Activated CD4-positive, alpha-beta memory T cell treated with anti-CD3 and anti-CD28 coated beads, Interleukin-2, amount 10 ng/mL, durations not matched to agents 7 days and 5 days (primary cell): ENCODE results near the gene CACNB2. TPM values are rescaled to one million over a fixed set of nuclear protein-coding genes. Genes with fewer than 3 reads are reported as not detected.

ENCODE experiments used
- CTCF ChIA-PET: fragments of 350-600 bp; sonication (Branson Sonifier 250); formaldehyde crosslinking; loops from one replicate; lab custom pipeline; 2021; ENCODE audit warnings: antibody characterized with exemption, inconsistent platforms; lab: Charles Lee
- POLR2A ChIA-PET: fragments of 350-600 bp; sonication (Branson Sonifier 250); formaldehyde crosslinking; loops from one replicate; lab custom pipeline; 2021; ENCODE audit warnings: antibody characterized with exemption; lab: Charles Lee
- DNase-seq: peaks from one replicate; pipeline ENCODE4 v3.0.0-alpha.2; 2020
- H3K27ac Mint-ChIP-seq: one replicate; pipeline ENCODE4 v1.8.0; 2021; ENCODE audit warnings: mild to moderate bottlenecking, mixed read lengths
- H3K27me3 Mint-ChIP-seq: one replicate; pipeline ENCODE4 v1.8.0; 2021; ENCODE audit warnings: mixed read lengths
- H3K36me3 Mint-ChIP-seq: one replicate; pipeline ENCODE4 v1.8.0; 2021; ENCODE audit warnings: low read depth, mixed read lengths
- H3K4me1 Mint-ChIP-seq: one replicate; pipeline ENCODE4 v1.8.0; 2021; ENCODE audit warnings: mixed read lengths
- H3K4me3 Mint-ChIP-seq: one replicate; pipeline ENCODE4 v1.8.0; 2021; ENCODE audit warnings: mild to moderate bottlenecking, mixed read lengths
- H3K9me3 Mint-ChIP-seq: one replicate; pipeline ENCODE4 v1.8.0; 2021; ENCODE audit warnings: mixed read lengths
- total RNA-seq, 2 experiments: library from RNA; stranded (reverse); gene quantifications; one replicate each; pipeline ENCODE4 v1.2.3, GENCODE V29; 2021

Gene CACNB2
- total RNA-seq, 2 experiments from 2014 or later, result not detected

DNA sequence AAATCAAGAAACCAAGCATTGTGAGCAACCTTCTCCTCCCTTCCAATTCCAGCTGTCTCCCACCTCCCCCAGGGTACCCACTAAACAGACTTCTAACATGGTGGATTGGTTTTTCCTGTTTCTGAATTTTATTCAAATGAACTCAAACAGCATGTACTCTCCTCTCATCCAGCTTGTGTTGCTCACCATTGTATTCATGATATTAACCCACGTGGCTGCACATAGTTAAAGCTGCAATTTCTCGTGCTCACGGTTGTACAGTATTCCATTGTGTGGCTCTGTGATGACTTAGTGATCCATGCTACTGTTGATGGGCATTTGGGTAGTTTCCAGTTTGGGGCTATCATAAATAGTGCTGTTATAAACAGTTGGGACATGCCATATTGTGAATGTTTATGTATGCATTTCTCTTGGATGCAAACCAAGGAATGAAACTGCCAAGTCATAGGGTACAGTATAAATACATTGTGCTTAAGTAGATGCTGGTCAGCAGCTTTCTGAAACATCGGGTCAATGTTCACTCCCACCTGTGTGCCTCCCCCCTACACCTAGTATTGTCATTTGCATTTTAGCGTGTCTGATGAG lies 124.3 kb downstream of the CACNB2 start:
- Mint-ChIP-seq H3K4me3 (no peak overlapping the region), H3K9me3 (no peaks in the 10 kb centered on the region), H3K27me3 (no peaks in the 10 kb centered on the region), H3K4me1 (no peaks in the 10 kb centered on the region), H3K36me3 (no peaks in the 10 kb centered on the region), H3K27ac (no peak overlapping the region)
- ChIA-PET POLR2A (no interaction called here), CTCF (no interaction called here)
- DNase-seq, result no peak

DNA sequence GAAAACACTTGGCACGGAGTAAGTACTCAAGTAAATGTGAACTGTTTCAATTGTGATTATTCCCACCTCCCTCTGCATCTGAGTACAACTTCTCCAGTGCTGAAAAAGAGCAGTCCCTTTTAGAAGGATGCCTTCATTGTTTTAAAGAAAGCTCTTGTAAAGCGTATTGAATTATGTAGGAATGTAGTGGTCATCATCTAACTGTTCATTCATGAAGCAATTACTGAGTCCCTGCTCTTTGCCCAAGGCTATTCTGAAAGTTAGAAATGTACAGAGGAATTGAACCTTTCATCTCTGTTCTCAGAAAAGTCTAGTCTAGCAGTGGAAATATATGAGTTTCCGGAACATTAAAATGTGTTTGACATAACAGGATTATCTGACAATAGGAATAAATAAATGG lies 127.8 kb downstream of the CACNB2 start:
- POLR2A ChIA-PET, result no interaction called here
- no peaks in the 10 kb centered on the region for H3K27me3 Mint-ChIP-seq
- H3K27ac Mint-ChIP-seq, result no peak overlapping the region
- H3K4me3 Mint-ChIP-seq, result no peak overlapping the region
- no peaks in the 10 kb centered on the region for H3K36me3 Mint-ChIP-seq
- CTCF ChIA-PET, result no interaction called here
- no peak for DNase-seq
- no peaks in the 10 kb centered on the region for H3K4me1 Mint-ChIP-seq
- no peaks in the 10 kb centered on the region for H3K9me3 Mint-ChIP-seq

DNA sequence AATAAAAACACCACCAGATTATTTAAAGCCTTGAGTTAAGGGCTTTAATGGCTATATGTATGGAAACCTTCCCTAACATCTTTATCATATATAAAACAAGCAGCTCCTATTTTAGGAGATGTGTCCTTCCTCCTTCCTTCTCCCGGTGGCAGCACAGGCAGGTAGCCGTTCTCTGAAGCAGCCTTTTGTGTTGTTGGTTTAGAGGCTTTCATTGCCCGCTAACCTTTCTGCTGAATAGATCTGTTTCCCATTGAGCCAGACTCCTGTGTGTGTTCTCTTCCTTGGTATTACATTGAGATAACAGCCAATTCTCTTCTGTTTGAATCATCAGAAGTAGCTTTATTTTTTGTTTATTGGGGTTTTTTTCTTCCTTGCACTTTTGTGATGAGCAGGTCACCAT lies 131.3 kb downstream of the CACNB2 start:
- CTCF ChIA-PET, result no interaction called here
- H3K4me1 Mint-ChIP-seq, result no peaks in the 10 kb centered on the region
- no peaks in the 10 kb centered on the region for H3K36me3 Mint-ChIP-seq
- H3K27ac Mint-ChIP-seq, result no peak overlapping the region
- H3K9me3 Mint-ChIP-seq, result no peaks in the 10 kb centered on the region
- no peak for DNase-seq
- H3K27me3 Mint-ChIP-seq, result no peaks in the 10 kb centered on the region
- POLR2A ChIA-PET, result no interaction called here
- H3K4me3 Mint-ChIP-seq, result no peak overlapping the region

- ChIA-PET POLR2A (no interaction called here), CTCF (no interaction called here)
- DNase-seq, result no peak
- H3K27ac Mint-ChIP-seq, result no peak overlapping the region
- no peaks in the 10 kb centered on the region for H3K27me3 Mint-ChIP-seq
- H3K4me1 Mint-ChIP-seq, result no peaks in the 10 kb centered on the region
- no peaks in the 10 kb centered on the region for H3K9me3 Mint-ChIP-seq
- no peak overlapping the region for H3K4me3 Mint-ChIP-seq
- H3K36me3 Mint-ChIP-seq, result no peaks in the 10 kb centered on the region
Observed at GRCh38 chr10:18273039-18273438, 132.8 kb downstream of the CACNB2 start.

- Mint-ChIP-seq H3K27ac (no peak overlapping the region), H3K36me3 (no peaks in the 10 kb centered on the region), H3K9me3 (no peaks in the 10 kb centered on the region), H3K4me3 (no peak overlapping the region), H3K27me3 (no peaks in the 10 kb centered on the region), H3K4me1 (no peaks in the 10 kb centered on the region)
- ChIA-PET POLR2A (no interaction called here), CTCF (no interaction called here)
- DNase-seq, result no peak
Observed at GRCh38 chr10:18278181-18278580, 138.0 kb downstream of the CACNB2 start.

- POLR2A ChIA-PET, result no interaction called here
- H3K4me3 Mint-ChIP-seq, result no peak overlapping the region
- no peak overlapping the region for H3K27ac Mint-ChIP-seq
- no peaks in the 10 kb centered on the region for H3K27me3 Mint-ChIP-seq
- CTCF ChIA-PET, result no interaction called here
- H3K4me1 Mint-ChIP-seq, result no peaks in the 10 kb centered on the region
- H3K9me3 Mint-ChIP-seq, result no peaks in the 10 kb centered on the region
- H3K36me3 Mint-ChIP-seq, result no peaks in the 10 kb centered on the region
- DNase-seq, result no peak
Observed at GRCh38 chr10:18279173-18279572, 138.9 kb downstream of the CACNB2 start.

- DNase-seq, result no peak
- Mint-ChIP-seq H3K9me3 (no peaks in the 10 kb centered on the region), H3K36me3 (no peaks in the 10 kb centered on the region), H3K27me3 (no peaks in the 10 kb centered on the region), H3K4me1 (no peaks in the 10 kb centered on the region), H3K27ac (no peak overlapping the region), H3K4me3 (no peak overlapping the region)
- POLR2A ChIA-PET, result no interaction called here
- CTCF ChIA-PET, result no interaction called here
Observed at GRCh38 chr10:18282094-18282493, 141.9 kb downstream of the CACNB2 start.

GRCh38 chr10:18290651-18291313 lies 150.6 kb downstream of the CACNB2 start:
- H3K27me3 Mint-ChIP-seq, result no peaks in the 10 kb centered on the region
- H3K4me3 Mint-ChIP-seq, result no peak overlapping the region
- no peak for DNase-seq
- H3K36me3 Mint-ChIP-seq, result no peaks in the 10 kb centered on the region
- H3K4me1 Mint-ChIP-seq, result no peaks in the 10 kb centered on the region
- no peaks in the 10 kb centered on the region for H3K9me3 Mint-ChIP-seq
- H3K27ac Mint-ChIP-seq, result no peak overlapping the region
- CTCF ChIA-PET, result no interaction called here
- POLR2A ChIA-PET, result no interaction called here

DNA sequence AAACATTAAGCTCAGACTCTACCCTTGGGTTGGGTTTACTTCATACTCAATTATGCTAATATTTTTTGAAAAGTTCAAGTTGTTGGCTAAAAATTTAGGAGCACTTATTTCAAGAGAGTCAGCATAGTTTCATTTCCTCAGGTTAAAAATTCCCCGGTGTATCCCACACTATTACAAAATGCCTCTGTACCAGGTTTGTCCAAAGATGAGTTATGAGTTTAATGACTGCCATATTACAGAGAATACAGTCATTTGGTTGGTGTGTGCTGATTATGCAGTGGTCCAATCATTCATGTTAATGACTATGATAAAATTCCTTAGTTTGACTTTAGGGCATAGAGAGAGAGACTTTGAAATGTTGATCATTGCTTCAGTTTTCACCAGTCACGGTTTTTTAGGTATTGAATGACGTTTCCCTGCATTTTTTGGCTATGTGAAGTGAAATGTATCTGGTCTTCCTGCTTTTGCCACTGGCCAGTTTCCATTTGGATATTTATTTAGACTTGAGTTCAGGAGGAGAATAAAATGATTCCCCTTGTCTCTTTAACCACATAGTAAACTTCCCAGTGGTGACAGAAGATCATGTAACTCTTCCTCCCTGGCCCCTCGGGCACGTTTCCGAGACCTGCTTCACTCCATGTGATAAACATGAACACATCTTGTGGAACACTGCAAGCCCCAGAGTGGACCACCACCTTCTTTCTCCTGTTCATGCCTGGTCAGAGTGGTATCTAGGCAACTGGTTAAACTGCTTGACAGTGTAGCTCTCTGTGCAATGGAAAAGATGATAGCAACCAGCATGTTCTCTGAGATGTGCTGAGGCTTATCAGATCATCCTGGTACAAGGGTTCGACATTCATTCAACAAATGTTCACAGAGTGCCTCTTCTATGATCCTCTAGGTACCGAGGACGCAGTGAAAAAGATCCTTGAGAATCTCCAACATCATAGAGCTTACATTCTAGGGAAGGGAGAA lies 153.6 kb downstream of the CACNB2 start:
- no peak for DNase-seq
- no peaks in the 10 kb centered on the region for H3K27me3 Mint-ChIP-seq
- H3K36me3 Mint-ChIP-seq, result no peaks in the 10 kb centered on the region
- H3K27ac Mint-ChIP-seq, result no peak overlapping the region
- POLR2A ChIA-PET, result no interaction called here
- no peaks in the 10 kb centered on the region for H3K4me1 Mint-ChIP-seq
- CTCF ChIA-PET, result no interaction called here
- no peak overlapping the region for H3K4me3 Mint-ChIP-seq
- peaks cover 3% of the 10 kb centered on the region for H3K9me3 Mint-ChIP-seq

DNA sequence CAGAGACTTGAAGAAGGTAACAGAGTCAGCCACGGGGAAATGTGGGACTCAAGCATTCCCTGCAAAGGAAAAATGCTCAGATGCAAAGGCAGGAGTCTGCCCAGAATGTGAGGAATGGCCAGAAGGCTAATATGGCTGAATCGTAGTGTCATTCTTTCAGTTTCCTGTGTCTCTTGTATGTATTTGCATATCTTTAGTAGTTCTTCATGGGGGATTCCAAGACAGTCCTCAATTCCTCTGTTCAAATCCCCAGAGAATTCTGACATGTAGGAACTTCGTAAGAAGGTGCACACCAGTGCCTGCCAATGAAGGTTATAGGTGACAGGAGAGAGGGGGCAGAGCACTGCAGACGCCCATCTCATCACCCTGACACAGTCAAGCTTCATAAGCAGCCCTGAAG lies 154.4 kb downstream of the CACNB2 start:
- no peaks in the 10 kb centered on the region for H3K27me3 Mint-ChIP-seq
- H3K4me1 Mint-ChIP-seq, result no peaks in the 10 kb centered on the region
- peaks cover 3% of the 10 kb centered on the region for H3K9me3 Mint-ChIP-seq
- H3K4me3 Mint-ChIP-seq, result no peak overlapping the region
- no peaks in the 10 kb centered on the region for H3K36me3 Mint-ChIP-seq
- no peak overlapping the region for H3K27ac Mint-ChIP-seq
- CTCF ChIA-PET, result no interaction called here
- DNase-seq, result no peak
- POLR2A ChIA-PET, result no interaction called here

GRCh38 chr10:18297659-18298058 lies 157.4 kb downstream of the CACNB2 start:
- Mint-ChIP-seq H3K27ac (no peak overlapping the region), H3K9me3 (peaks cover 3% of the 10 kb centered on the region), H3K27me3 (no peaks in the 10 kb centered on the region), H3K36me3 (no peaks in the 10 kb centered on the region), H3K4me3 (no peak overlapping the region), H3K4me1 (no peaks in the 10 kb centered on the region)
- ChIA-PET CTCF (no interaction called here), POLR2A (no interaction called here)
- DNase-seq, result no peak

GRCh38 chr10:18298256-18298655 lies 158.0 kb downstream of the CACNB2 start:
- ChIA-PET CTCF (no interaction called here), POLR2A (no interaction called here)
- H3K4me1 Mint-ChIP-seq, result no peaks in the 10 kb centered on the region
- H3K4me3 Mint-ChIP-seq, result no peak overlapping the region
- peaks cover 3% of the 10 kb centered on the region for H3K9me3 Mint-ChIP-seq
- no peaks in the 10 kb centered on the region for H3K36me3 Mint-ChIP-seq
- DNase-seq, result no peak
- no peak overlapping the region for H3K27ac Mint-ChIP-seq
- H3K27me3 Mint-ChIP-seq, result no peaks in the 10 kb centered on the region
